T-helper 2 cell treated with Interferon-gamma antibody and Interleukin-4, amounts not matched to agents 100 ng/mL and 5 ng/mL, for 36 hours (primary cell): Measurements from ENCODE around the gene PRDM16. TPM values are rescaled to one million over a fixed set of nuclear protein-coding genes. Genes with fewer than 3 reads are reported as not detected.

Experiments
- intact Hi-C: fragments of 100-400 bp; cut with micrococcal nuclease; formaldehyde crosslinking; loops from one replicate; pipeline ENCODE4 v1.15.1; 2023
- total RNA-seq: library from RNA; stranded (reverse); gene quantifications from 2 replicates; pipeline ENCODE4 v1.2.3, GENCODE V29; 2022

Gene PRDM16
- total RNA-seq, 1 donor from 2014 or later, result not detected

GRCh38 chr1:3122311-3122710 is 53.3 kb downstream of the PRDM16 start:
- intact Hi-C loops, result no loop called here

GRCh38 chr1:3124246-3124645 is 55.2 kb downstream of the PRDM16 start:
- intact Hi-C loops, result no loop called here

GRCh38 chr1:3125078-3125477 is 56.1 kb downstream of the PRDM16 start:
- intact Hi-C loops, result no loop called here

DNA sequence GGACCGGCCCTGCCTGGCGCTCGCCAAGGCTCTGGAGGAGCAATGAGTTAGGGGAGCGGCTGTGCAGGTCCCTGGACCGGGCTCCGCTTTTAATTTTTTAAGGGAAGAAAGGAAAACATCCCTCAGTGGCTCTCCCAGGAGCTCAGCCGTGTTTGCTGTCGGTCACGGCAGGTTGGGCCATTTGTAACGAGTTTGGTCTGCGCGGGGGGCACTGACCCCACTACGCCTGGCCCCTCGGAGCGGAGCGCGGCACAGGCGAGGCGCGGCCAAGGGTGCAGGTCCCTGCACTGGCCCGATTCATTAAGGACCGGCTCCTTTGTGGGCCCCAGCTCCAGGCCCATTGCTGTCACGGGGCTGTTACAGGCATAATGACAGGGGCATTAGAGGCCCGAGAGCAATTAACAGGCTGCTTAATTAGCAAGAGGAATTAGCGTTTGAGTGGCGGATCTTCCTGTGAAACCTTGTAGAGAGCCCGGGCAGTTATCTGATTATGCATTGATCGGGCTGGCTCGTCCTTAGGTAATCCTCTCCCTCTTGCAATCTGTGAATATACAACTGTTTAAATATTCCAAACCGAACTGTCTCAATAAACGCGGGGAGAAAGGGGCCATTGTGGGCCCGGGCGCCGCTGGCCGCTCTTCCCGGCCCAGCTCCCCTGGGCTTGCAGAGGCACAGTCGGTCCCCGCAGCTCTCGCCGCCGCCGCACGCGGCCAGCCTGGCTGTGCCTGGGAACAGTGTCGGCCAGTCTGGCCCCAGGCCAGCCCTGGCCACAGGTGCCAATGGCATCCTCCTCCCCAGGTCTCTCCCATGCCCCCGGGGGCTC is 56.8 kb downstream of the PRDM16 start:
- intact Hi-C loops, result no loop called here

DNA sequence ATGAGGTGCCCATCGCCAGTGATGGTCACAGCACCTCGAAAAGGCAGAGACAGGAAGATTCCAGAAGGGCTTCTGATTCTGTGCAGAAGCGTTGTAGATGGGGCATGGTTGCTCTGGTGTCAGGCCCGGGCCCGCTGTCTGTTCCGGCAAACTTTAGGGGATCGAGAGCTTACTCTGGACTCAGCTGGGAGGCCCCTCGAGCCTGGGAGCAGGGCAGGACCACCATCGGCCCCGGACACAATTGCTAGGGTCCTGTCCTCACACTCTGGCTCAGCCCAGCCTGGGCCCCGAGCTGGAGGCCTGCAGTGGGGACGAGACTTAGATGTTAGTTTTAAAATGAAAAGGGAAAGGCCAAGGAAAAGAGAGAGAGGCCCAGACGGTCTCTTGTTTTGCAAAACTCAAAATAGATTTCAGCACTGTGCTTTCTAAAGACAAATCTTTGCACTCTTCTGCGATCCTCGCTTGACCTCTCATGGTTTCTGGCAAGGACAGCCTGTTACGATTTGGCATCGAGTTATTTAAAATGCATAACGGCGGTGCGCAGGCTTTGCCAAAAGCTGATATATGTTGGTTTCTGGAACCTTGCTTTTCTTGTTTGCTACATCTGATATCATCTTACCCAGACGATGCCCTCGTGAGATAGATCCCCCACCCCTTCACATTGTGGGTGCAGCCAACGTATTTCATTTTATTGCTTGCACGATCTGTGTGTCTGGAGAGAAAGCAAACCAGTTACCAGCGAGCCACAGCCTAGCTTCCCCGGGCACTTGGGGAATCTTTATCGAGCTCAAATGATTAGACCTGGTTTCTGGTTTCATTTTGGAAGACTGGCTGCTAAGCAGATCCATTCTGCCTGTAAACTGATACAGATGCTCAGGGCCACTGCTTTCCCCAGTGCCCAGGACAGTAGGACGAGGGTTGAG is 58.0 kb downstream of the PRDM16 start:
- intact Hi-C loops, result no loop called here

- intact Hi-C loops, result no loop called here
Measured at GRCh38 chr1:3127738-3128137, 58.7 kb downstream of the PRDM16 start.

GRCh38 chr1:3128431-3129132 is 59.6 kb downstream of the PRDM16 start:
- intact Hi-C loops, result no loop called here

- intact Hi-C loops, result no loop called here
Measured at GRCh38 chr1:3129133-3129490, 60.1 kb downstream of the PRDM16 start.

DNA sequence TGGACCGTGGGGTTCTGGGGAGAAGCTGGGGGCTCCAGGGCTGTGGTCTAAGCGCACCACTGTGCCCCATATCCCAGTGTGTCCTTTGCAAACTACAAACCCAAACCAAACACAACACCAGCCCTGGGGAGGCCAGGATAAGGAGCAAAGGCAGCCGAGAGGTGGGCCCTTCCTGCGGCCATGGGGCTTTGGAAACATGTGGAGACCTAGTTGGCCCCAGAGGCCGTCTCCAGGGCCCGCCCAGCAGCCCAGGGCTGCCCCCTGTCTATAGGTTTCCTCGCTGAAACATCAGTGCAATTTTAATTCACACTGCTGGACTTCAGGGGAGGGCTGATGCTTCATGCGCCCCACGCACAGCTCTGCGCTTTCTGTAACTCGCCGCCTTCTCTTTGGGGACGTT is 61.3 kb downstream of the PRDM16 start:
- intact Hi-C loops, result no loop called here

- intact Hi-C loops, result no loop called here
Measured at GRCh38 chr1:3132660-3133059, 63.7 kb downstream of the PRDM16 start.

- intact Hi-C loops, result no loop called here
Measured at GRCh38 chr1:3133686-3134085, 64.7 kb downstream of the PRDM16 start.

DNA sequence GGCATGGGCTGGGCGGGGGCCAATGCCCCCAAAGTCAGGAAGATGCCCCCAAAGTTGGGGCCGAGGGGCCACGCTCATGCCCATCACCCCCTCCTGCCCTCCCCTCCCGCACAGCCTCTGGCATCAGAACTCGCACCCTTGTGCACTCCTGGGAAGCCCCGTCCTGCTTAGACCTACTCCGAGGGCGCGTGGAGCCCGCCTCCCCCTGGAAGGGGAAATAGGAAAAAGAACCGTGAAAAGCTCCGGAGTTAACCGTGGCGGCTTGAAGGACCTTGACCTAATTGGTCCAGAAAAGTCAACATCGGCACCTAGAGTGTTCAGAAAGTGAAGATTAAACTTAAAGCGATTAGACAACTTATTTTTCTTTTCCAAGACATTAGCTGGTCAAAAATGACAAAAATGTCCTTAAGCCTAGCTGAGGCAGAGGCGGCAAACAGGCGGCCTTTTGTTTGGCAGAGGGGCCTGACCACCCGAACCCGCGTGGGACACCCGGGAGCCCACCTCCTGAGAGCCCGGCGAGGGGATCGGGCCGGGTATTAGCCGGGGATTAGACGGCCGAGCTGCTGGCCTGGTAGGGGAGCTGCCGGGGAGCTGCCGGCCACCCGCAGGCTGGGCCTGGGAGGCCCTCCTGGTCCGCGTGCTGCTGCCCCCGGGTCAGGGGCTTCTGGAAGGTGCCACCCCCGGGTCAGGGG is 65.5 kb downstream of the PRDM16 start:
- intact Hi-C loops, result no loop called here

DNA sequence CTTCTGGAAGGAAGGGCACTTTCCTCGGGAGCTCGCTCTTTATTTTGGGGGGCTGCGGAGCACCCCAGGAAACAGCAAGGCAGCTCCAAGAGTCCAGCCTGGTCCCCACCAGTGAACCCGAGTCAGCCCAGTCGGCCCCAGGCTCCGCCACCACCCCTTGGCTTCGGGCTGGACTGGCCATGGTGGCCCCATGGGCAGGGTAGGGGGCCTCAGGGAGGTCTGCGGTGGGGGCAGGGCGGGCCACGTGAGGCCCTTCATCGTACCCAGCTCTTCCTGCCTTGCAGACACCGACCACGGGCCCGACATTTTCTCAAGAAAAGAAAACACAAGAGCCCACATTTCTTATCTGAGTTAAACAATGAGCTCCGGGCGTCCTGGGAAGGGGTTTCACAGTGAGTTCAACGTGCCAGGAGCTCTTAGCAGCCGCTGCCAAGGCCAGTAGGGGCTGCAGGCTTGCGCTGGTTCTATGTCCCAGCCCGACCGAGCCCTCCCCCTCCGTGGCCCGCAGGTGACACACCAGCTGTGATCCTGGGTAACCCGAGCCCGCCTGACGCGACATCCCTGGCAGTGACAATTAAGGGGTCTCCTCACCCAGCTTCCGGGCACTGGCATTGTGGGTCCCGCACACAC is 66.2 kb downstream of the PRDM16 start:
- intact Hi-C loops, result no loop called here

GRCh38 chr1:3135744-3136455 is 66.9 kb downstream of the PRDM16 start:
- intact Hi-C loops, result no loop called here

DNA sequence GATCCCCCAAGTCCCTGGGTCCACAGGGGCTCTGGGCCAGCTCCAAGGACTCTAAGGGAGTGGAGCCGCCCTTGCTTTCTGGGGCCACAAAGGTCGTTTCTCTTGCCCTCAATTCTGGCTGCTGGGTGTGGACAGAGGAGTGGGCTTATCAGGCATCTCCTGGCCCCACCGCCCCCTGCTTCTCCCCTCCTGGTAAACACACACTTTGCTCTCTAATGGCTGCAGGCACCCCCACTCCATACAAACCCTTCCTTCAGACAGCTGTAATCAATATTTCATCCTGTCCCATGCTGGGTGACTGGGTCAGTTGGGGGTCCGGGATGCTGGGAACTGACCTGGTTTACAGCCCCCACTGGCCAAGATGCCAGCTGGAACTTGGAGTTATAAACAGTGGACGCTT is 67.5 kb downstream of the PRDM16 start:
- intact Hi-C loops, result no loop called here

DNA sequence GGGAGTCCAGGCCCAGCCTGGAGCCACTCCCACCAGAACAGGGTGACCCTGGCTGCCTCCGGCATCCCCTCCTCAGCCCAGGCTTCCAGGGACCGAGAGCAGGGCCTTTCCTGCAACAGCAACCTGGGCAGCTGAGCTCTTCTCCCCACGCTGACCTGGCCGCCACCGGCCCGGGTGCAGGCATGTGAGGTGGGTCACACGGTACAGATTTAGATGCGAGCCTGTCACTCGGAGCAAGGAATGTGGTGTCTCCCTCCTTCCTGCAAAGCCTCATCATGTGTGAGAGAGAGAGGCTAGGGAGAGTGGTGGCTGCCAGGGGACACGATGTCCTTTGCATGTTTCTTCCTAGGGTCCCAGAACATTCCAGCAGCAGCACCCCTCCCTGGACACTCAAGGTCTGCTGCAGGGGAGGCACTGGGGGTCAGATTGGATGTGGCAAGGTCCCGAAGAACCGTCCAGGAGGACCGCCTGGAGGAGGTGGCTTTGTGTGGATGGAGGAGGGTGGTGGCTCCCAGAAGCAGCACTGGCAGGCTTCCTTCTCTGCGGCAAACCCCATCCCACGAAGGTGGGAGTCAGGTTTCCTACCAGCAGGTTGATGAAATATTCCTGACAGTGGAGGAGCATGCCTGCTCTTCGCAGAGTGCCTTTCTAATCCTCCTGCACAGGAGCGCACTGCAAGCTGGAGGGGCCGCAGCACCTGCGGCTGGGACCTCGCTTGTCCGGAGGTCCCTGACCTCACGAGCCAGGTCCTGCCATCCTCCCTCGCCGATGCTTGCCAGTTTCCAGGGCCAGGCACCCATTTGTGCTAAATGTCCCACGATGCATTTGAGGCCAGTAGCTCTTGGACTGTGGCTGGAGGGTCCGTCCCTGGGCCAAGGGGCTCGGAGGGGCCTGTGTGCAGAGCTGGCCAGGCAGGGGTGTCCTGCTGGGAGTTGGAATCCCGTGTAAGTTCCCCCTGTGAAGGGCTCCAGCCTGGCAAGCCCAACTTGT is 68.4 kb downstream of the PRDM16 start:
- intact Hi-C loops, result no loop called here

DNA sequence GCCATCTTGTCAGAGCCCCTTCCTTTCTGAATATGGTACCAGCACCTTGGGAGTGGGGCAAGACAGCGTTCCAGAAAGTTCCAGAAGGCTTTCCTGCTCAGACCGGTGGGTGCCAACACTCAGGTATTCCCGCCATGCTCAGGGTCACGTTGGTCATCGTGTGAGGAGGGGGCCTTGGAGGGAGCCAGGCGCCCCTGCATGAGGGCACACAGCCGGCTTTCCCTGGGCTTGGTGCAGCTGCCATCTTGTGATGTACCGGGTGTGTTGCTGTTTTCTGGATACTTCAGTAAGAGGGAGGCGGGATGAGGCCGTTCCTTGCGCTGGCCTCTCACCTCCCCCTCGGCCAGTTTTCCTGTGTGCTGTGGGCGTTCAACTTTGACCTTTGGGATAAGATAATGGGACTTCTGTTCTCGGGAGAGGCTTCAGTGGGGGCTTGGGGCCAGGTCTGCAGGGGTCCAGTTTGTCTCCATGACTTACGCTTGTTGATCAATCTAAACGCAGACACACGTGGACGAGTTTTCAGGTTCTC is 69.7 kb downstream of the PRDM16 start:
- intact Hi-C loops, result no loop called here

GRCh38 chr1:3139451-3139852 is 70.4 kb downstream of the PRDM16 start:
- intact Hi-C loops, result no loop called here
